SK-N-SH treated with all-trans-retinoic acid at 6 μM for 48 hours (cell line): ENCODE data around the gene LEO1.

Experiments
- ARNTL ChIP-seq: fragments of 450-650 bp; formaldehyde crosslinking; IDR thresholded peaks from 2 replicates; pipeline ENCODE4 v1.5.0; 2020; ENCODE audit warnings: low read depth, mild to moderate bottlenecking, moderate library complexity, borderline replicate concordance
- CREB5 ChIP-seq: fragments of 250-450 bp; sonication (Bioruptor Pico); IDR thresholded peaks from 2 replicates; pipeline ENCODE4 v1.5.1; 2020; ENCODE audit warnings: low read depth, mild to moderate bottlenecking, moderate library complexity
- ISL1 ChIP-seq: fragments of 250-450 bp; sonication (Bioruptor Pico); IDR thresholded peaks from 2 replicates; pipeline ENCODE4 v2.1.2; 2022; ENCODE audit warnings: mild to moderate bottlenecking, moderate library complexity
- PATZ1 ChIP-seq: fragments of 250-450 bp; sonication (Bioruptor Pico); IDR thresholded peaks from 2 replicates; pipeline ENCODE4 v1.8.0; 2020; ENCODE audit warnings: mild to moderate bottlenecking, moderate library complexity, borderline replicate concordance
- TSHZ2 ChIP-seq: fragments of 250-450 bp; sonication (Bioruptor Pico); IDR thresholded peaks from 2 replicates; pipeline ENCODE4 v1.5.0; 2020; ENCODE audit warnings: mild to moderate bottlenecking, moderate library complexity
- ZFP30 ChIP-seq: fragments of 450-650 bp; formaldehyde crosslinking; IDR thresholded peaks from 2 replicates; pipeline ENCODE4 v1.5.0; 2022; ENCODE audit warnings: mild to moderate bottlenecking, moderate library complexity
- ZNF565 ChIP-seq: fragments of 450-650 bp; formaldehyde crosslinking; conservative IDR thresholded peaks from 2 replicates; pipeline ENCODE4 v1.5.0; 2020; ENCODE audit warnings: low read depth, mild to moderate bottlenecking, moderate library complexity
- ZNF8 ChIP-seq: fragments of 450-650 bp; formaldehyde crosslinking; IDR thresholded peaks from 2 replicates; pipeline ENCODE4 v1.5.0; 2020; ENCODE audit warnings: mild to moderate bottlenecking, moderate library complexity

- TF ChIP-seq ZFP30 (CRISPR knock-in tag): no peak
- TF ChIP-seq CREB5: no peak
- no peak for TF ChIP-seq ISL1 (CRISPR knock-in tag)
- TF ChIP-seq TSHZ2 (CRISPR knock-in tag): no peak
- TF ChIP-seq PATZ1 (CRISPR knock-in tag): no peak
- no peak for TF ChIP-seq ZNF565 (CRISPR knock-in tag)
- TF ChIP-seq ZNF8 (CRISPR knock-in tag): no peak
- no peak for TF ChIP-seq ARNTL (CRISPR knock-in tag)
Measured at GRCh38 chr15:51982013-51982769, 10.6 kb upstream of the LEO1 start.
